Uterus (tissue), 4 donors: Measurements from ENCODE around the gene LAMA5. TPM values are rescaled to one million over a fixed set of nuclear protein-coding genes. Genes with fewer than 3 reads are reported as not detected.

Source experiments
- DNase-seq, 2 donors: peaks; one replicate each; pipeline ENCODE4 v3.0.0-alpha.2; 2019 to 2020
- H3K27ac ChIP-seq, 2 donors: fragments of 200-600 bp; sonication (generic); 1 replicate in 1 of 2; 2 replicates in 1 of 2; pipeline ENCODE4 v1.5.1; 2016 to 2018
- H3K27me3 ChIP-seq, 2 donors: fragments of 200-600 bp; sonication (generic); one replicate each; pipeline ENCODE4 v1.5.1; 2018 to 2019; ENCODE audit warnings: control low read depth in 1 of 2
- H3K36me3 ChIP-seq, 2 donors: fragments of 200-600 bp; sonication (generic); one replicate each; pipeline ENCODE4 v1.5.1; 2019; ENCODE audit warnings: control low read depth in 1 of 2
- H3K4me1 ChIP-seq, 2 donors: fragments of 200-600 bp; sonication (generic); one replicate each; pipeline ENCODE4 v1.5.1; 2018 to 2019; ENCODE audit warnings: control low read depth in 1 of 2
- H3K4me3 ChIP-seq, 2 donors: fragments of 200-600 bp; sonication (generic); 1 replicate in 1 of 2; 2 replicates in 1 of 2; pipeline ENCODE4 v1.5.1; 2018 to 2019; ENCODE audit warnings: mild to moderate bottlenecking in 1 of 2
- H3K9me3 ChIP-seq, 2 donors: fragments of 200-600 bp; sonication (generic); one replicate each; pipeline ENCODE4 v1.5.1; 2019; ENCODE audit warnings: control low read depth in 1 of 2
- CTCF ChIP-seq, 4 experiments: fragments of 200-600 bp in 2 of 4; fragments of 450-650 bp in 2 of 4; sonication (generic) in 2 of 4; IDR thresholded peaks; one replicate each; pipeline ENCODE4 v1.5.1; 2016 to 2019; ENCODE audit warnings: antibody characterized with exemption in 4 of 4, mild to moderate bottlenecking in 2 of 4, moderate library complexity in 1 of 4
- POLR2A ChIP-seq, 2 donors: fragments of 450-650 bp; IDR thresholded peaks; one replicate each; pipeline ENCODE4 v1.6.1; 2016; ENCODE audit warnings: antibody characterized with exemption in 2 of 2, mild to moderate bottlenecking in 1 of 2, moderate library complexity in 1 of 2
- intact Hi-C: fragments of 100-400 bp; cut with DNase I; formaldehyde crosslinking; loops from one replicate; pipeline ENCODE4 v1.15.1; 2023; ENCODE audit warnings: low total_unique reads
- total RNA-seq, 4 donors: library from RNA; depleted of rRNA in 3 of 4; stranded (reverse); fragments of >200 nt in 3 of 4; gene quantifications; one replicate each; pipeline versions ENCODE4 v1.1.0 to v1.2.4, GENCODE V29; 2014 to 2023
- donor health status: DM: yes; HTN: yes; CAD: no.

LAMA5 gene
- total RNA-seq, 4 donors from 2014 or later: 50.6 to 375 (median 90.8) TPM

DNA sequence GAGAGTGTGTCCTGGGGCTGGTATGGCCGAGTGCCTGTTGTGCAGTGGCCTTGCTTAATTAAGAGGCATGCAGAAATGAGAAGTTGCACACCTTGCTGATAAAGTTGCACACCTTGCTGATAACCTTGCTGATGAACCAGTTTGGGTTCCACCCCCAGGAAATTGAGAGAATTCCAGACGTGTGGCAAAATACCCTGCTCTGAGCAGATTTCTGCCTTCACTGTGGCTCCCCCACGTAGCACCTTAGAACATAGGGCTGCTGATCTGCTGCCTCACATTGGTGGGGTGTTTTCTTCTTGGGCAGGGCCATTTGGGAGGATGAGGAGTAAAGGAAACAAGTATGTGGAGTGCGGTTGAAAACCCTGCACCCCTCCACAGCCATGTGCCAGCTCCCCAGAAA is 86.8 kb downstream of the LAMA5 start:
- H3K4me3 ChIP-seq: no peak overlapping the region
- intact Hi-C loops: no loop called here
- H3K27ac ChIP-seq: no peak overlapping the region
- H3K27me3 ChIP-seq: no peaks in the 10 kb centered on the region
- no peaks in the 10 kb centered on the region for H3K4me1 ChIP-seq
- DNase-seq: no peak
- H3K36me3 ChIP-seq: no peaks in the 10 kb centered on the region
- H3K9me3 ChIP-seq: no peaks in the 10 kb centered on the region
- TF ChIP-seq CTCF (IDR thresholded peaks at IDR 0.05): no peak
- no peak for TF ChIP-seq POLR2A (IDR thresholded peaks at IDR 0.05)

GRCh38 chr20:62277253-62277652 is 89.9 kb downstream of the LAMA5 start:
- H3K36me3 ChIP-seq: no peaks in the 10 kb centered on the region
- no peak for DNase-seq
- H3K4me3 ChIP-seq: no peak overlapping the region
- no peak for TF ChIP-seq POLR2A (IDR thresholded peaks at IDR 0.05)
- TF ChIP-seq CTCF (IDR thresholded peaks at IDR 0.05): no peak
- H3K4me1 ChIP-seq: no peaks in the 10 kb centered on the region
- no peaks in the 10 kb centered on the region for H3K27me3 ChIP-seq
- H3K27ac ChIP-seq: no peak overlapping the region
- intact Hi-C loops: no loop called here
- no peaks in the 10 kb centered on the region for H3K9me3 ChIP-seq

GRCh38 chr20:62276439-62276838 is 90.7 kb downstream of the LAMA5 start:
- intact Hi-C loops: no loop called here
- Histone ChIP-seq H3K4me1 (no peaks in the 10 kb centered on the region), H3K27ac (no peak overlapping the region), H3K27me3 (no peaks in the 10 kb centered on the region), H3K9me3 (no peaks in the 10 kb centered on the region), H3K36me3 (no peaks in the 10 kb centered on the region), H3K4me3 (no peak overlapping the region)
- no peak for DNase-seq
- TF ChIP-seq CTCF (IDR thresholded peaks at IDR 0.05) (no peak), POLR2A (IDR thresholded peaks at IDR 0.05) (no peak)

- DNase-seq: no peak
- H3K4me1 ChIP-seq: no peaks in the 10 kb centered on the region
- no peaks in the 10 kb centered on the region for H3K27me3 ChIP-seq
- TF ChIP-seq POLR2A (IDR thresholded peaks at IDR 0.05) (no peak), CTCF (IDR thresholded peaks at IDR 0.05) (no peak)
- no peaks in the 10 kb centered on the region for H3K36me3 ChIP-seq
- H3K9me3 ChIP-seq: no peaks in the 10 kb centered on the region
- H3K4me3 ChIP-seq: no peak overlapping the region
- H3K27ac ChIP-seq: no peak overlapping the region
- intact Hi-C loops: no loop called here
Observed at GRCh38 chr20:62275219-62275618, 91.9 kb downstream of the LAMA5 start.

DNA sequence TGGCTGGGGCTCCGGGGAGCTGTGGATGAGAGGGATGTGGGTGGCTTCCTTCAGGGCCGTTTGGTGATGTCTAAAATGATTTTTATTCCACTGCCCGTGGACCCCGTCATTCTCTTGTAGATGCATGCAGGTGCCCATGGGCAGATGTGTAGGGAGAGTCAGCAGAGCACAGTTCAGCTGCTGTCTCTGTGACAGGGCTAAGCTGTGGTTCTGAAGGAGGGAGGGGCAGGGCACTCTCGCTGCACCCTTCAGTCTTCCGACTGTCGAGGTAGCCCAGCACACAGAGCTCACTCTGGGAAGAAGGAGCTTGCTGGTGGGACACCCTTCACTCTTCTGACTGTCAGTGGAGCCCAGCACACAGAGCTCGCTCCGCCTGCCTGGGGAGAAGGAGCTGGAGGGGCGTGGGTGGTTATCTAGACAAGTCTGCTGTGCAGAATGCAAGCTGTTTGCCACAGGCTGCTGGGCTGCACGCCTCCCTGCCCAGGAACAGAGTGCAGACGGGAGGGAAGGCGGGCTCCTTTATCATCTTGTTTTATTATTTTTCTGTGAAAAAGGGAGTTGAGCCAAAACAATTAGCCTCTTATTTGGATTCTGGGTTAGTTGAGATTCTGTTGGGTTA is 92.7 kb downstream of the LAMA5 start:
- TF ChIP-seq CTCF (IDR thresholded peaks at IDR 0.05): no peak
- no peak for TF ChIP-seq POLR2A (IDR thresholded peaks at IDR 0.05)
- intact Hi-C loops: no loop called here
- H3K27ac ChIP-seq: no peak overlapping the region
- no peaks in the 10 kb centered on the region for H3K9me3 ChIP-seq
- no peaks in the 10 kb centered on the region for H3K36me3 ChIP-seq
- no peak for DNase-seq
- H3K27me3 ChIP-seq: no peaks in the 10 kb centered on the region
- H3K4me1 ChIP-seq: no peaks in the 10 kb centered on the region
- no peak overlapping the region for H3K4me3 ChIP-seq
